ENCODE data around the gene SP100.
"Not testable (repeated sequence)": the region's sequence is repeated elsewhere in the genome, so short reads cannot be mapped to it uniquely, and the experiment has no call there.

- TF ChIP-seq CTCF, POLR2A (IDR thresholded peaks at IDR 0.05): not testable (repeated sequence)
These were observed 23.1 kb downstream of the SP100 start for GRCh38 chr2:230439121-230439520.
